ENCODE data around the gene CPNE4.
"Not testable (repeated sequence)": the region's sequence is repeated elsewhere in the genome, so short reads cannot be mapped to it uniquely, and the experiment has no call there.

The CPNE4 gene

DNA sequence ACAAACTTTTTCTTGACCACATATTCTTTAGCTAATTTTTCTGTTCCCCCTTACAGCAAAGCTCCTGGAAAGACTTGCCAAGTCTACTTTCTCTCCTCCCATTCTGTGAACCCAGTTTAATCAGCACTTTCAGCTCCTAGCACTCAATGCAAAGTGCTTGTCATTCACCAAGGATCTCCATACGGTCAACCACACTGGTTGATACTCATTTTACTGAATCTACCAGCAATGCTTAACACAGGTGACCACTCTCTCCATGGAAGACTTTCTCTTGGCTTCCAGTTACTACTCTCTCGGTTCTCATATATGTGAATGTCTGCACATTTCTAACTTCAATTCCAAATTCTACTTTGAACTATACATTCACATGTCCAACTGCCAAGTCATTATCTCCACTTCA, 543.7 kb downstream of the CPNE4 start:
- Mint-ChIP-seq H3K27ac (no peak overlapping the region), H3K36me3 (peaks cover 14% of the 10 kb centered on the region), H3K4me3 (no peak overlapping the region), H3K9me3 (no peaks in the 10 kb centered on the region), H3K4me1 (peaks cover 32% of the 10 kb centered on the region), H3K27me3 (no peaks in the 10 kb centered on the region)

- H3K4me3 Mint-ChIP-seq, H3K9me3 Mint-ChIP-seq, H3K27ac Mint-ChIP-seq, H3K27me3 Mint-ChIP-seq: not testable (repeated sequence)
- H3K4me1 Mint-ChIP-seq: peaks cover 34% of the 10 kb centered on the region
- peaks cover 18% of the 10 kb centered on the region for H3K36me3 Mint-ChIP-seq
Measured at GRCh38 chr3:131486545-131486944, 548.3 kb downstream of the CPNE4 start.

DNA sequence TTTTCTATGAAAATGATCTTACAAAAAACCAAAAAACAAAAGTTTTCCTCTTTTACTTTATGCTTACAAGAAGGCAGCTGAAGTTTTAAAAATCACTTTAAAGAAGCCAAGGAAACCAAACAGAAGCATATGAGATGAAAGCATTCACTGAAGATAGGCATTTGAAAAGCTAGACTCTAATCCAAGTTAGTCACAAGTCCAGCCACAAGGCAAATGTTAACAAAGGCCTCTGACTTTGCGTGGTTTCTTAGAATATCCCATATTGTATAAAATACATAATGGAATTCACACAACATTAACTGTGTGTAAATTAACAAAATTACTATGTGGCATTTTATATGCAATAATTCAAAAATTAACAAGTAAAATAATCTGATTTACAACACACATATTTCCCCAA, 549.7 kb downstream of the CPNE4 start:
- Mint-ChIP-seq H3K27me3 (no peaks in the 10 kb centered on the region), H3K27ac (no peak overlapping the region), H3K4me1 (peaks cover 39% of the 10 kb centered on the region), H3K4me3 (no peak overlapping the region), H3K9me3 (no peaks in the 10 kb centered on the region), H3K36me3 (peaks cover 19% of the 10 kb centered on the region)

DNA sequence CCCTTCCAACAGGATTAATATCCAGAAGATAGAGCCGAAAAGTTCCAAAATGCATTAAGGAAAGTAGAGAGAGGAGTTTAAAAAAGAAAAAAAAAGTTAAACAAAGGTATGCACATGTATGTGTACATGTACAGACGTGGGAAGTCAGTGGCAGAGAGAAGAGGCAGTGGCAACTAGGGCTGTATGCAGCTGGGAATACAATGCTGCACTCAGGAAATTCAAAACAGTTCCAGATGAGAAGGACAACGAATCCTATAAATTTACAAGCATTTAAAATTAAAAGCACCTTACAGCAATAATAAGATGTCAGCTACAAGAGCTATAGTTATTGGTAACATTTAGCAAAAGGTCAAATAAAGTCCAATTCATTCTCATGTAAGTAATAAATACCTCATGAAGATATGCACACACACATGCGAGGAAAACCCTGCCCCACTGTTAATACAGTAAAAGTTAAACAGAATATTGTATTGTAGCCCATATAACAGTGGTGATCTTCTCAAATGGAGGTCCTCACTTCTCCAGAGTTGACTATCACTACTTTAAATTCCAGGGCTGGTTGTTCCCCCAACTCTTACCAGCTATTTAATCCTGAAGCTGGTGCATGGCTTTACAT, 550.2 kb downstream of the CPNE4 start:
- peaks cover 21% of the 10 kb centered on the region for H3K36me3 Mint-ChIP-seq

More for the DNA sequence above, 550.2 kb downstream of the CPNE4 start:
- no peak overlapping the region for H3K27ac Mint-ChIP-seq
- H3K4me1 Mint-ChIP-seq: peaks cover 42% of the 10 kb centered on the region
- H3K27me3 Mint-ChIP-seq: no peaks in the 10 kb centered on the region
- no peak overlapping the region for H3K4me3 Mint-ChIP-seq
- H3K9me3 Mint-ChIP-seq: no peaks in the 10 kb centered on the region

All from activated naive CD4-positive, alpha-beta T cell treated with anti-CD3 and anti-CD28 coated beads, Interleukin-2, amount 50 U/mL, for 24 hours (primary cell).